Prostate gland (tissue), 2 donors: ENCODE results near the gene SLCO3A1. TPM values are rescaled to one million over a fixed set of nuclear protein-coding genes. Genes with fewer than 3 reads are reported as not detected.

Source experiments
- DNase-seq: peaks from one replicate; pipeline ENCODE4 v3.0.0-alpha.2; 2019; ENCODE audit warnings: low spot score
- H3K27ac ChIP-seq, 2 donors: fragments of 200-600 bp; sonication (generic); 2 replicates each; pipeline ENCODE4 v1.5.1; 2017 to 2019
- H3K27me3 ChIP-seq: fragments of 200-600 bp; sonication (generic); replicated peaks from 2 replicates; pipeline ENCODE4 v1.5.1; 2019; ENCODE audit not compliant: insufficient read depth
- H3K36me3 ChIP-seq, 2 donors: fragments of 200-600 bp; sonication (generic); 1 replicate in 1 of 2; 2 replicates in 1 of 2; pipeline versions ENCODE4 v1.5.1 to v1.8.1; 2017 to 2019
- H3K4me1 ChIP-seq: fragments of 200-600 bp; sonication (generic); replicated peaks from 2 replicates; pipeline ENCODE4 v1.5.1; 2019
- H3K4me3 ChIP-seq, 2 donors: fragments of 200-600 bp; sonication (generic); 2 replicates each; pipeline ENCODE4 v1.5.1; 2017 to 2019
- H3K9me3 ChIP-seq: fragments of 200-600 bp; sonication (generic); 2 replicates; pipeline ENCODE4 v1.5.1; 2017
- POLR2A ChIP-seq: fragments of 450-650 bp; IDR thresholded peaks from one replicate; pipeline ENCODE4 v1.6.1; 2016; ENCODE audit warnings: antibody characterized with exemption, mild to moderate bottlenecking
- POLR2AphosphoS5 ChIP-seq: sonication (generic); formaldehyde crosslinking; IDR thresholded peaks from one replicate; pipeline ENCODE4 v1.6.1; 2017; ENCODE audit warnings: antibody characterized with exemption
- WGBS: methylation state at CpG from one replicate; pipeline ENCODE4 v1.1.5; 2018; 5-methylcytosine and 5-hydroxymethylcytosine counted together
- intact Hi-C: fragments of 100-400 bp; cut with DNase I; formaldehyde crosslinking; loops from one replicate; pipeline ENCODE4 v1.14.2; 2022
- total RNA-seq, 2 donors: library from RNA; depleted of rRNA; stranded (reverse); fragments of >200 nt; gene quantifications; one replicate each; pipeline ENCODE4 v1.1.0, GENCODE V29; 2016
- TF ChIP-seq, protein P1 (sequence below), 4 experiments: fragments of 200-600 bp in 2 of 4; fragments of 450-650 bp in 2 of 4; sonication (generic) in 2 of 4; IDR thresholded peaks; 1 replicate in 3 of 4; 2 replicates in 1 of 4; pipeline ENCODE4 v1.5.1; 2016 to 2019; ENCODE audit warnings: antibody characterized with exemption in 4 of 4, mild to moderate bottlenecking in 2 of 4, moderate library complexity in 2 of 4

SLCO3A1 gene
- total RNA-seq, 2 donors from 2014 or later, result 7.4 to 35.3 TPM

DNA sequence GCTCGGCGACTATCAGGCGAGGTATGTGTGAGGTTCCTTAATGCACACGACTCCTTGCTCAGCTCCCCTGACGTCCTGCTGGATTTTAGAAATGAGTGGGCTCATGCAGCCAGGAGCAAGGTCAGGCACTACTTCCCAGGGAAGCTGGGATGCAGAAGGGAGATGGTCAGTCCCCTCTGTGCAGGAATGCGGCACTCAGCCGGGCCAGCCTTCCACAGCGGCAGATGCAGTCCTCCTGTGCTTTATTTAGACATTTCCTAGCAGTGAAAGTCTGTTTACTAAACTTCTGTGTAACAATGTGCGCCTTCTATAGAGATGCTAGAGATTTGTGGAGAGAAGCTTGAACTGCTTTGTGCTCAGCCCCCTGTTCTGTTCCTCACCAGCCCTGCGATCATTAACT lies 252.1 kb downstream of the SLCO3A1 start:
- Histone ChIP-seq H3K9me3 (no peaks in the 10 kb centered on the region), H3K4me1 (no peaks in the 10 kb centered on the region), H3K36me3 (no peaks in the 10 kb centered on the region), H3K4me3 (no peak overlapping the region), H3K27ac (no peak overlapping the region), H3K27me3 (no peaks in the 10 kb centered on the region)
- no peak for DNase-seq
- intact Hi-C loops, result loop anchor here (10.0 kb wide), 1 partner anchor 399 kb away; no protein-coding TSS in a partner anchor
- WGBS, result 71% methylated on average over 10 of the region's 10 CpGs
- TF ChIP-seq POLR2AphosphoS5, result no peak

DNA sequence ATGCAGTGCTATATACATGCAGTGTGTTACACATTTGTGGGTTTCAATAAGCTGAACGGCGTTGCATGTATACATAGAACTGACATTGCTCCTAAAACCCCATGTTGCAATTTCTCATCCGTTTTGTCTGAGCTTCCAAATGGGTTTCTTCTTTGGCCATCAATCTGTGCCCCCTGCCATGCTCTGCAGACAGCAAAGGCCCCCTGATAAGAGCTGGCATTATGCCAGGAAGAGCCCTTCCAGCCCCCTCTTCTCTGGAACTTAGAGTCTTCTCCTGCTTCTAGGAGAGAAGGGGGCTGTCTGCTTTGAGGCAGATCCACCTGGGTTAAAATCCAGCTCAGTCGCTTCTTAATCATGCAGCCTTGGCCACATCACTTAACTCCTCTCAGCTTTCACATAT lies 254.0 kb downstream of the SLCO3A1 start:
- H3K4me1 ChIP-seq, result no peaks in the 10 kb centered on the region
- WGBS, result 86% methylated on average over 4 of the region's 4 CpGs
- H3K4me3 ChIP-seq, result no peak overlapping the region
- no peak for DNase-seq
- H3K9me3 ChIP-seq, result no peaks in the 10 kb centered on the region
- H3K36me3 ChIP-seq, result no peaks in the 10 kb centered on the region
- TF ChIP-seq POLR2A (no peak), POLR2AphosphoS5 (no peak)
- TF ChIP-seq, protein P1, sequence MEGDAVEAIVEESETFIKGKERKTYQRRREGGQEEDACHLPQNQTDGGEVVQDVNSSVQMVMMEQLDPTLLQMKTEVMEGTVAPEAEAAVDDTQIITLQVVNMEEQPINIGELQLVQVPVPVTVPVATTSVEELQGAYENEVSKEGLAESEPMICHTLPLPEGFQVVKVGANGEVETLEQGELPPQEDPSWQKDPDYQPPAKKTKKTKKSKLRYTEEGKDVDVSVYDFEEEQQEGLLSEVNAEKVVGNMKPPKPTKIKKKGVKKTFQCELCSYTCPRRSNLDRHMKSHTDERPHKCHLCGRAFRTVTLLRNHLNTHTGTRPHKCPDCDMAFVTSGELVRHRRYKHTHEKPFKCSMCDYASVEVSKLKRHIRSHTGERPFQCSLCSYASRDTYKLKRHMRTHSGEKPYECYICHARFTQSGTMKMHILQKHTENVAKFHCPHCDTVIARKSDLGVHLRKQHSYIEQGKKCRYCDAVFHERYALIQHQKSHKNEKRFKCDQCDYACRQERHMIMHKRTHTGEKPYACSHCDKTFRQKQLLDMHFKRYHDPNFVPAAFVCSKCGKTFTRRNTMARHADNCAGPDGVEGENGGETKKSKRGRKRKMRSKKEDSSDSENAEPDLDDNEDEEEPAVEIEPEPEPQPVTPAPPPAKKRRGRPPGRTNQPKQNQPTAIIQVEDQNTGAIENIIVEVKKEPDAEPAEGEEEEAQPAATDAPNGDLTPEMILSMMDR (IDR thresholded peaks at IDR 0.05), result no peak
- no peak overlapping the region for H3K27ac ChIP-seq
- H3K27me3 ChIP-seq, result no peaks in the 10 kb centered on the region
- intact Hi-C loops, result loop anchor here (10.0 kb wide), 1 partner anchor 397 kb away; no protein-coding TSS in a partner anchor

DNA sequence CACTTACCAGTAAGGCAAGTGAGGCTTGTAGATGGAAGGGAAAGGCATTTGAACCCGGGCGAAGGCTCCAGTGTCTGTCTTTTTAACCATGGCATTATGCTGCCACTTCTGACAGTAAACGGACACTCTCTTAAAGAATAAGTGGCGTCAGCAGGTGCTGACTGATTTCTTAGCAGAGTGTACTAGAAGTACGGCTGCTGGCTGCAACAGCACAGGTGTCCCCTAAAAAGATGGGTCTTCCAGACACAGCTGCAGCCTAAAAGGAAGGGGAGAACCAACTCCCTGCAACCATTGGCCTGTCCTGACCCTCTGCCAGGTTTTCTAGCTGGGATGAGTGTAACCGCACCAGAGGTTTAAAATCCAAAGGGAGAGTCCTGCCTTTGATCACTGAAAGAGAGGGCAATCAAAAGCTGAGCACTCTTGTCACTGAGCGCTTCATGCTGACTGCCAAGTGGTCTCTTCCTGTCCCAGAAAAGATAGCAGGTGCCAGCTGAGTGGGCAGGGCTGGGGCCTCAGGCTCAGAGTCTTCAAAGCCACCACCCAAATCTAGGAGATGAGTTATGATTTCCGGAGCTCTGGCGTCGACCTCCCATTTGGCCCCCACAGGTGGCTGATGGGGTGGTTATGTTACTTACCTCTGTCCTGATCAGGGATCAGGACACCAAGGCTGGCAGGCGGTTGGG lies 255.8 kb downstream of the SLCO3A1 start:
- Histone ChIP-seq H3K27ac (no peak overlapping the region), H3K4me3 (no peak overlapping the region), H3K4me1 (no peaks in the 10 kb centered on the region), H3K36me3 (no peaks in the 10 kb centered on the region), H3K27me3 (no peaks in the 10 kb centered on the region), H3K9me3 (no peaks in the 10 kb centered on the region)
- DNase-seq, result no peak
- 82% methylated on average over 11 of the region's 11 CpGs for WGBS
- TF ChIP-seq, protein P1 (IDR thresholded peaks at IDR 0.05), result no peak
- intact Hi-C loops, result loop anchor here (10.0 kb wide), 1 partner anchor 395 kb away; no protein-coding TSS in a partner anchor

DNA sequence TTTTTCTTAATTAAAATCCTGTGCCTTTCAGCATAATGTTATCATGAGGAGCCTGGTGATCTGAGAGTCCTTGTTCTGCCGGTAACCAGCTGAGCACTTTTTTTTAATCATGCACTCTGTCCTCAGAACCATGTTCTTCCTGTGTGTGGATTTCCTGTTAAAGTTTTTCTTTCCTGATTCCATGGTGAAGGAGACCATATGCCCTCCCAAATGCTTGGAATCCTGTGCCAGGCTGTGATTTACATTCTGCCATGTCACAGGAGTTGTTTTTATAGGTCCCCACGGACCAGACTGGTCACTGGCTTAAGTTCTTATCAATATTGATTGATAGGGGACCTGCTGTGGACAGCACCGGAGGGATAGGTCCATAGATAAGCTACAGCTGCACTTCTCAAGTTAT lies 257.8 kb downstream of the SLCO3A1 start:
- no peaks in the 10 kb centered on the region for H3K9me3 ChIP-seq
- DNase-seq, result no peak
- intact Hi-C loops, result no loop called here
- no peak overlapping the region for H3K4me3 ChIP-seq
- no peaks in the 10 kb centered on the region for H3K4me1 ChIP-seq
- WGBS, result 62% methylated on average over 3 of the region's 3 CpGs
- H3K36me3 ChIP-seq, result no peaks in the 10 kb centered on the region
- TF ChIP-seq, protein P1 (IDR thresholded peaks at IDR 0.05), result no peak
- TF ChIP-seq POLR2A (no peak), POLR2AphosphoS5 (no peak)
- no peak overlapping the region for H3K27ac ChIP-seq
- no peaks in the 10 kb centered on the region for H3K27me3 ChIP-seq

DNA sequence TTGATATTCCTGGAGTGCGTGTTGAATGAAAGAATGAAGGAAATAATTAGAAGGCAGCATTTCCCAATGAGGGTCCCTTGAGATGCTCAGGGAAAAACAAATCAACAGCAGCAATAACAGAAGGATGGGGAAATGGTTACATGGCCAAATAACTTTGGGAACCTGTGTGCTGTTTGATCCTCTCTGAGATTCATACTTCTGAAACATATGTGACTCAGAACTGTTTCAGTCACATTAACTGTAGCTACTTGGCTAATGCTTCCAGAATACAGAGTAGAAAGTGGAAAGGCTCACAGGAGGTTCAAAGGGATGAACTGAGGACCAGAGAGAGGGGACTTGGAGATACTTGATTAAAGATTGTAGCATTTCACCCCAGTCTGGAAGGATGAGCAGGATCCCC lies 258.2 kb downstream of the SLCO3A1 start:
- DNase-seq, result no peak
- Histone ChIP-seq H3K4me3 (no peak overlapping the region), H3K4me1 (no peaks in the 10 kb centered on the region), H3K27me3 (no peaks in the 10 kb centered on the region), H3K36me3 (no peaks in the 10 kb centered on the region), H3K27ac (no peak overlapping the region), H3K9me3 (no peaks in the 10 kb centered on the region)
- WGBS, result 90% methylated on average over 1 of the region's 1 CpG
- TF ChIP-seq POLR2A, result no peak
- no peak for TF ChIP-seq POLR2AphosphoS5
- TF ChIP-seq, protein P1 (IDR thresholded peaks at IDR 0.05), result no peak
- intact Hi-C loops, result no loop called here
